NCI-H510A treated with DMSO at 0.1 percent for 48 hours (cell line): ENCODE data around the gene TUBGCP6.
A peak's percentile ranks its signal among the peaks of the same experiment; 100 is the strongest.

ENCODE experiments used
- DNase-seq: peaks from one replicate; lab custom pipeline; 2025; lab: John Stamatoyannopoulos, UW

Gene TUBGCP6

GRCh38 chr22:50244420-50245213, at the start of gene TUBGCP6:
Gene TUBGCP6 (minus strand): TSS chr22:50245023. CDS start chr22:50244459, 564 bp downstream.
- DNase-seq: peak; percentile 75

- no peak for DNase-seq
Observed at GRCh38 chr22:50294319-50294656, 49.5 kb upstream of the TUBGCP6 start.

GRCh38 chr22:50293441-50294318, 48.9 kb upstream of the TUBGCP6 start:
- DNase-seq: no peak

- no peak for DNase-seq
Observed at GRCh38 chr22:50292643-50293440, 48.0 kb upstream of the TUBGCP6 start.

- peak; percentile 47 for DNase-seq
Observed at GRCh38 chr22:50289942-50290630, 45.3 kb upstream of the TUBGCP6 start.

GRCh38 chr22:50289151-50289941, 44.5 kb upstream of the TUBGCP6 start:
- DNase-seq: no peak

- DNase-seq: no peak
Observed at GRCh38 chr22:50287731-50288130, 42.9 kb upstream of the TUBGCP6 start.

- DNase-seq: no peak
Observed at GRCh38 chr22:50286701-50287318, 42.0 kb upstream of the TUBGCP6 start.

- no peak for DNase-seq
Observed at GRCh38 chr22:50286275-50286674, 41.5 kb upstream of the TUBGCP6 start.

- DNase-seq: no peak
Observed at GRCh38 chr22:50285568-50286229, 40.9 kb upstream of the TUBGCP6 start.

GRCh38 chr22:50284479-50284878, 39.7 kb upstream of the TUBGCP6 start:
- no peak for DNase-seq

GRCh38 chr22:50283821-50284220, 39.0 kb upstream of the TUBGCP6 start:
- no peak for DNase-seq

GRCh38 chr22:50282361-50283155, 37.7 kb upstream of the TUBGCP6 start:
- no peak for DNase-seq

- no peak for DNase-seq
Observed at GRCh38 chr22:50281957-50282356, 37.1 kb upstream of the TUBGCP6 start.

GRCh38 chr22:50281384-50281760, 36.5 kb upstream of the TUBGCP6 start:
- no peak for DNase-seq

- no peak for DNase-seq
Observed at GRCh38 chr22:50280708-50281383, 36.0 kb upstream of the TUBGCP6 start.

- DNase-seq: no peak
Observed at GRCh38 chr22:50280022-50280707, 35.3 kb upstream of the TUBGCP6 start.
